NCI-H2196 (cell line): ENCODE data around the gene DGLUCY.
"Not testable (repeated sequence)": the region's sequence is repeated elsewhere in the genome, so short reads cannot be mapped to it uniquely, and the experiment has no call there.

Experiments
- DNase-seq: peaks from one replicate; lab custom pipeline; 2025; ENCODE audit not compliant: unreplicated experiment; lab: John Stamatoyannopoulos, UW

Gene DGLUCY

DNA sequence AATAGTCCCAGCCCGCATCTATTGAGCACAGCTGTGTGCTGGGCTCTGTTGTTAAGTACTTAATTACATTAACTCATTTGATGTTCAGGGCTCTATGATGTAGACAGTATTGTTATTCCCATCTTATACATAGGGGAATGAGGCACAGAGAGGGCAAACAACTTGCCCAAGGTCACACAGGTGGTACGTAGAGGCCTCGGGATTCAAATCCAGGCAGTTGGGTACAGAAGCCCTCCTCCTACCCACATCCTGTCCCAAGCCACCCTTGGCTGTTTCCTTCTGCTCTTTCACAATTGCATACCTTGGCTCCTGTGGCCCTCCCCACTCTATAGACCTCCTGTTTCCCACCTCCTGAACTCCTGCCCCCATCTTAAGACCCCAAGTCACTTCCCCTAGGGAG, 140.6 kb downstream of the DGLUCY start:
- DNase-seq = no peak

DNA sequence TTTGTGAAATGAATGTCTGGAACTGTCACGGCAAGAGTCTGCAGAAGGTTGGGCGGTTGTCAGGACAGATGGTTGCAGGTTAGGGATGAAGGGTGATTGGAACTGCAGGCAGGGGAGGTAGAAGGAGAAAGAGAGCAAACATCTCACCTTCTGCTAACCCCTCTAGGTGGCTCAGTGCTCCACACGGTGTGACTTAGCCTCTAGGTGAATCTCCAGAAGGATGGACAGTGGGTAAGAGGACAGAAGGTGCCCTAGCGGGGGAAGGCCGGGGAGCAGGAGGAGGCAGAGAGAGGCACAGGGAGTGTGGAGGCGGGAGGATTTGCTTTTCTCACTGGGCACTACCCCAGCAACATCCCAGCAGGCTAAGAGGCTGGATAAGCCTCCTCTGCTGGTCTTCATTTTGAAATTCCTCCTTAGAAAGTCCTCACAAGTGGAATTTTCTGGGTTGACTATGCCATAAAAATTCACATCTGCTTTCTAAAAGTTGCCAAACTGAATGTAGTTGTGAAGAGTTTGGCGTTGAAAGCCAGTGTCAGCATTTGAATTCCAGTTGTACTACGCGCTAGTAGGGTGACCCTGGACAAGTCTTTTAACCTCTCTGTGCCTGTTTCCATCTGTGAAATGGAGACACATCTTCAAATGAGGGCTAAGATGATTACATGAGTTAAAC, 141.3 kb downstream of the DGLUCY start:
- no peak for DNase-seq

DNA sequence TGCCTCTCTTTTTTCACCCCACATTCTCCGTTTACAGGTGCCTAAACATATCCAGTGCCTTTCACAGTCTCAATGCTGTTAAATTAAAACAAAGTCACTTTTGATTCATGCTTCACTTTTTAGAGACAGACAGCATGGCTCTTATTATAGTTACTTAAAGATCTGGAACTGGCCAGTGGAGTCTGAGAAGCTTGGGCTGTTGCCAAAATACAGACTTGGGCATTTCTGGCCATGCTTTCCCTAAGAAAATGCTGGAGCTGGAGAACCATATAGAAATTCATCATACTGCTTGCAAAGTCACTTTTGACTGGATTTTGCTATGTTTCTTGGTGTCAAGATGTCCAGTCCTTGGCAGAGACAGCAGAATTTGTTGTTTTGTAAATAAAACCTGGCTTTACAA, 142.8 kb downstream of the DGLUCY start:
- no peak for DNase-seq

DNA sequence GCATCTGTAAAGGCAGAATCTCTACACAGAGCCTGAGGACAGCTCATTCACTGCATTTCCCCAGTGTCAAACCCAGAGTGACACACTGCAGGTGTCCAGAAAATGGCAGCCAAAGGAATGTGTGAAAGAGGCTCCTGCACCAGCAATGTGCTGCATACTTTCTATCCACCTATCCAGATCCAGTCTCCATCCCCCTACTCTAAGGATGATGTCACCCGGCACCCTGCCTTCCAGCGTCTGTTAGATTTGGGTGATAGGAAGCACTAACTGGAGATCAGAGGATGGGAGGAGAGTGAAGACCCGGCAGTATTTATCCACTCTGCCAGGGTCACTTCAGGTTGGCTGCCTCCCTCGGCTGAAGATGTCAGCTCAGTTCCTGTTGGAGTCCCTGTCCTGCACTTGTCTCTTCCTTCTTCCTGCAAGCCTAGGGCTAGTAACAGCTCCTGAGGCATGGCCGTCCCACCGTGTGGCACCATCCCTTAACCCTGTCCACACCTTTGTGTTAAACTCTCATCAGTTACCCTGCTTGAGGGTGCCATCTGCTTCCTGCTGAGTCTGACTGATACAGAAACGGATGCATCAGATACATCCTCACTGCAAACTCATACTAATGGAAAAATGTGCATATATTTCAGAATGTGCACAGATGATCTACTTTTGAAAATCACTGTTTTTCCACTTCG, 143.6 kb downstream of the DGLUCY start:
- no peak for DNase-seq

DNA sequence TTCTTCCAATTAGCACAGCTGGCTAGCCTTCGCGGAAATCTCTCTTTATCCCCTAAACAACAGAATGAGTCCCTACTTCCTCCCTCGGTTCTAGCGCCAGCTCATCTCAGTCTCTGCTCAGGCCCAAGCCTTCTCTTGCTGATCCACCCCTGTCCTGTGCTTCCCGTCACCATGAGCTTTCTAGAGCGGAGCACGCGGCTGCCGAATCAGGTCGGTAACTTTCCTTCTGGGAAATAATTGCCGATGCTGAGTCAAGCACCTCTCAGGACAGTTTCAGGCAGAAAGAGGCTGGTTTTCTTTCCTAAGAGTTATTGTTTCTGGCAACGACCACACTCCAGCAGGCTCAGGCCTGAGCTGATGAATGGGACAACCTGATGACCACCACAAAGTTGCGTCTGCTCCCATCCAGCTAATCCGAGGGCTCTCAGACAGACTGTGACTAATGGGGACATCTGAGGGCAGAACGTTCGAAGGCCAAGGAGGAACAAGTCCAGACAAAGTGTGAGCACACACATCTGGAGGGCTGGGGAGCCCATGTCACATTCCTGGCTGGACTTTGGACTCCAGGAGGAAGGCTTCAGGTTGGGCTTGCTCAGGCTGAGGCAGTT, 144.2 kb downstream of the DGLUCY start:
- no peak for DNase-seq

DNA sequence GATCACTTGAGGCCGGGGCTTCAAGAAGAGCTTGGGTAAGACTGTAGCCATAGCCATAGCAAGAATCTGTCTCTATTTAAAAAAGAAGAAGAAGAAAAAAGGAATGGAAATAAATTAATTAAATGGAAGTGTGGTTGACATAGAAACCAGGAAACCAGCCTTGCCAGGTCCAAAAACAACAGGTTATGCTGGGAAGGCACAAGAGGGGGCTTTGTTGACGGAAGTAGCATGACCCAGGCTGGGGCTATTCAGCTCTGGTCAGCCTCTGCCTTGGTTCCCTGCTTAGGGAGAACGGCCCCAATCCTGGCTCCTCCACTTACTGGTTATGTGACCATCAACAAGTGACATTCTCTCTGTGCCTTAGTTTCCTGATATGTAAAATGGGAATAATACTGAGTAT, 145.0 kb downstream of the DGLUCY start:
- no peak for DNase-seq

DNA sequence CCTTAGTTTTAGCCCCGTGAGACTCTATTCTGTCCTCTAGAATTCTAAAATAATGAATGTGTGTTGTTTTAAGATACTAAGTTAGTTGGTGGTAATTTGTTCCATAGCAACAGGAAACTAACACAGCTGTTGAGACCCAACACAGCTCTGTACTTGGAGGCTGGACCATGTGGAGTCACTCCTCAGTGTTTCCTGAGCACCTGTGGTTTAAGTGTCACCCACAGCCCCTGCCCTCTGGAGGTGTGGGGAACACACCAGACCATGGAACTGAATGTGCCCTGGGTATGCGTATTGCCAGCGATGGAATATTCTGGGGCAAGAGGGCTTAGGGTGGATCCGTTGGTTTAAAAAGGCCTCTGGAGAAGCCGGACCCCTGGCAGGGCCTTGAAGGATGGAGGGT, 147.2 kb downstream of the DGLUCY start:
- DNase-seq = no peak

DNA sequence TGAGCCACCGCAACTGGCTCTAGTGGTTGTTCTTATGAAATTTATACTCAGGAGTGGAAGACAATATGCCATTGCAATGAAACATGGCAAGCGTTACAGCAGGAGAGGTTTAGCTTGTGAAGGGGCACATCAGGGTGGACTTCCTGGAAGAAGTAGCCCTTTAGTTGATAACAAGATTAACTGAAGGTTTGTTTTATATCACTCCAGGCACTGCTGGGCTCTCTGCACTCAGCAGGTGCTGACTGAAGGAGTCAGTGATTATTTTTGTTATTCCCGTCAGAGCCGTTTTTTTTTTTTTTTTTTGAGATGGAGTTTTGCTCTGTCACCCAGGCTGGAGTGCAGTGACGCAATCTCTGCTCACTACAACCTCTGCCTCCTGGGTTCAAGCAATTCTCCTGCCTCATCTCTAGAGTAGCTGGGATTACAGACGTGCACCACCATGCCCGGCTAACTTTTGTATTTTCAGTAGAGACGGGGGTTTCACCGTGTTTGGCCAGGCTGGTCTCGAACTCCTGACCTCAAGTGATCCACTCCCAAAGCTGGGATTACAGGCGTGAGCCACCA, 148.2 kb downstream of the DGLUCY start:
- DNase-seq = no peak

DNA sequence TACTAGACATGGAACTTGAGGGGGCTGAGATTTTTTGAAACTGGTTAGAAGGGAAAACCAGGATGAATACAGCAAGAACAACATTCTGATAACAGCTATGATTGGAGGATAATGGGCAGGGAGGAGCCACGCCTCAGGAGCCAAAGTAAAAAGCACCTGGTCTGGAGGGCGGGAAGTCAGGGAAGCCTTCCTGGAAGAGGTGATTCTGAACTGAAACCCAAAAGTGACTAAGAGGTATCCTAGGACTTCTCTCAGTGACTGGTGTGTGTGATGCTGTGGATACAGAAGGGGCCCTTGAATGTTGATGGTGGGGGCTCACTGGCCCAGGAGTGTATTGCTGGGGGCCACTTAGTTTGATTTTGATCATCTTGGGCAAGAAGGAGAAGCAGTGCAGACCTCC, 149.5 kb downstream of the DGLUCY start:
- DNase-seq = no peak

DNA sequence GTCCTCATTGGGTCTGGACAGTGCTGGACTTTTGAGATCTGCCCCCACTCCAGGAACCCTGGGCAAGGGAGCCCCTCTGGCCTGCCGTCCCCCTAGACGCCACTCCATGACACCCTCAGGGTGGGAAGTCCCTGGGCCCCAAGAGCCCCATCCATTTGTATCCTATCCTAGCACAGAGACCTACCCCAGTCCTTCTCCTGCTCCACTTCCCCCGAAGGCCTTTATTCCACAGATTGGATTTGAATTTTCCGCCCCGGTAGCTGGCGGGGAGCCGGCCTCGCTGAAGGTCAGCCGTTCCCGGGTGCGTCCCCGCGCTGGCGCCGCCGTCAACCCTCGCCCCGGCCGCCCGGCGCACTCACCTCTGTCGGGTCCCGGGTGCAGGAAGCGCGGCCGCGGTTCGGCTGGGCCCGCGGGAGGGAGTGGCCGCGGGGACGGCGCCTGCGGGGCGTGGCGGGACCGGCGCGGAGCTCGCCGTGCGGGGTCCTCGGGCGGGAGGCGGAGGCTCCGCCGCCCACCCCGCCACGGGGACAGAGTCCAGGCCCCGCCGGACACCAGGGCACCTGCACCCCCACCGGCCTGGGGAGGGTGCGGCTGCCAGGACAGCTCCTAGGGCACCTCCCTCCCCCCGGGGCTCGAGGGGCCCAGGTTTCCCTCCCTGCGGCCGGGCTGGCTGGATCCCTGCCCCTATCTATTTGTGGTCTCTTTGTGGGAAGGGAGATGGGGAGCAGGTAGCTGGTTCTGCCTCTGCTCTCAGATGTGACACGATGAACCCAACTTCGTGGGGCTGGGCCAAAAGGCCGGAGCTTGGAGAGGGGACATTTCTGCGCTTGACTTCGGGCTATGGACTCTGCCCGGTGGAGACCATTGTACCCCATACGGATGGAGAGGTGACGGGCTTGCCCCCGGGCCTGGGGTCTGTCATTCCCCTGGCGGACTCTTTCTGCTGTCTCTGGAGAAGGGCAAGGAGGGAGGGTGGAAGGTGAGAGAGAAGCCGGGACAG, 150.6 kb downstream of the DGLUCY start:
- no peak for DNase-seq

DNA sequence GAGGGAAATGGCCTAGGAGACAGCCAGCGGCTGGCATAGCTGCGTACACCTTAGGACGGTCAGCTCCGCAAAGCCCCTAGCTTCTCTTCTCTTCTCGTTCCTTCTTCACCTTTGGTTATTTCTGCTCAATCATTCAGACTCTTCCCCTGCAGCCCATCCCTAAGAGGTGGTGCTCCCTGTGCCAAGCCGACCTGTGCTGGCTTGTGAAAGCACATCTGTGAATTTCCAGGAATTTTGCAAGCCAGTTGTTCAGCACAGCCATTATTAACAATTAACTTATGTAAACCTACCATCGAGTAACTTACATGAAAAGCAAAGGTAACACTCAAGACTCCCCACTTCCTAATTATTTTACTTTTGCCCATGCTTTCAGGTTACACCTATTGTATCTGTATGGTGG, 151.5 kb downstream of the DGLUCY start:
- DNase-seq = no peak

DNA sequence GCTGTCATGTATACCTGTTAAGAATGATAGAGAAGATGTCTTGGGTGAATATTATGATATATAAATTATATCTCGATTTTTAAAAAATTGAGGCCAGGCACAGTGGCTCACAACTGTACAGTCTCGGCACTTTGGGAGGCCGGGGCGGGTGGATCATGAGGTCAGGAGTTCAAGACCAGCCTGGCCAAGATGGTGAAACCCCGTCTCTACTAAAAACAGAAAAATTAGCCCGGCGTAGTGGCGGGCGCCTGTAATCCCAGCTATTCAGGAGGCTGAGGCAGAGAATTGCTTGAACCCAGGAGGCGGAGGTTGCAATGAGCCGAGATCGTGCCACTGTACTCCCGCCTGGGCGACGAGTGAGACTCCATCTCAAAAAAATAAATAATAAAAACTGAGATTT, 152.4 kb downstream of the DGLUCY start:
- not testable (repeated sequence) for DNase-seq

DNA sequence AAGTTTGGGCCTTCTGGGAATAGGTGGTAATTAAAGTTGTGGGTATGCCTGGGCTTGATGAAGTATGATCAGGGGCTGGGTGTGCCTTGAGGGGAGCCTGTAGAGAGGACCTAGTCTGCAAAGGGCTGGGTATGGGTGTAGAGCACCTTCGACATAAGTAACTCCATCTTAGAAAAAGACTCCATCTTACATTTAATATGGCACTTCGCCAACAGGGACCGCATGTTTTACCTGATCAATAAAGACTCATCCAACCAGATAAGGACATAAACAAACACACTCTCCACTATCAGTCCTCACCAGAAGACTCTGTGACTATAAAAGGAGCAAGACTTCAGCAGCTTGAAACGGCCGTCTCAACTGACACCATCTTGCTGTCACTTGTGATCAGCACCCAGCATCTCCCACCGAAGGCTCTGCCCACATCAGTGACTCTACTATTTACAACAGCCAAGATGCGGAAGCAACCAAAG, 154.1 kb downstream of the DGLUCY start:
- no peak for DNase-seq

DNA sequence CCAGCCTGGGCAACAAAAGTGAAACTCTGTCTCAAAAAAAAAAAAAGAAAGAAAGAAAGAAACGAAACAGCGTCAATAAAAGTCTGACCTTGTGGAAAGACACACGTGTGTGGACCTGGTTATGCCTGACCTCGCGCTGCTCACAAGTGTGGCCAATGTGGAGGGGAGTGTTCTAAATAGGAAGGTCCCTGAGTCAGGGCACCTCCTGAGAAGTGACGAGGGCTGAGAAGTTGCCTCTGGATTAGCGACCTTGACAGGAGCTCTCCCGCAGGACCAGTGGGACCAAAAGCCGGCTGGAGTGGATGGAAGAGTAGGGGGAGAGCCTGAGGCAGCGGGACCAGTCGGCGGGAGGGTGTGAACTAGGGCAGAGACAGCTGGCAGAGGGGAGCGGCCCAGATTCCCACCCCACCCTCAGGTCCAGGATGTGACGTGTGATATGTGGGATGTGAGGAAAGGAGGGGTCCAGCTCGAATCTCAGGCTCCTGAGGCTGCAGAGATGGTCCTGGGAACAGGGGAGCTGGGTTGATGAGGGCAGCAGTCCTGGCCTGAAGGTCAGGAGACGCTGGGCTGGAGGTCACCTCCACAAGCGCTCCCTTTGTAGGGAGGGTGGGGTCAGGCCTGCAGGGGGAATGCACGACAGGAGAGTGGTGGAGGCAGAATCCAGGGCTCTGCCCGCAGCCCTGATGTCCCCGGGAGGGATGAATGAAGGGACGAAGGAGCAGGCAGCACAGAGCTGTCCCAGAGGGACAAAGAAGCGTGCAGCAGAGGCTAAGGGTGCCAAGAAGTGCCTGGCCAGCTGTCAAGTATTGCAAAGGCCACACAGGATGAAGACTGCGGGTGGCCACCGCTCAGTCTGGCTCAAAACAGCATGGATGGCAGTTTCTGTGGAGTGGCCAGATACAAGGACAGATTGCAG, 155.5 kb downstream of the DGLUCY start:
- no peak for DNase-seq

DNA sequence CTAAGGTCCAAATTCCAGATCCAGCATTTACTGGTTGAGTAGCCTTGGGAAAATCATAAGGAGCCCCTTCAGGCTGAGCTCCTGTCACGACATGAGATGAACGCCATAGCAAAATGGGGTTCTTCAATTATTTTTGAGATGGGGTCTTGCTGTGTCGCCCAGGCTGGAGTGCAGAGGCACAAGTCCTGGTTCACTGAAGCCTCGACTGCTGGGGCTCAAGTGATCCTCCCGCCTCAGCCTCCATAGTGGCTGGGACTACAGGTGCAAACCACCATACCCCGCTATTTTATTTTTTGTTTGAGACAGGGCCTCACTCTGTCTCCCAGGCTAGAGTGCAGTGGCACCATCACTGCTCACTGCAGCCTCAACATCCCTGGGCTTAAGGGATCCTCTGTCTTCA, 156.3 kb downstream of the DGLUCY start:
- DNase-seq = no peak

DNA sequence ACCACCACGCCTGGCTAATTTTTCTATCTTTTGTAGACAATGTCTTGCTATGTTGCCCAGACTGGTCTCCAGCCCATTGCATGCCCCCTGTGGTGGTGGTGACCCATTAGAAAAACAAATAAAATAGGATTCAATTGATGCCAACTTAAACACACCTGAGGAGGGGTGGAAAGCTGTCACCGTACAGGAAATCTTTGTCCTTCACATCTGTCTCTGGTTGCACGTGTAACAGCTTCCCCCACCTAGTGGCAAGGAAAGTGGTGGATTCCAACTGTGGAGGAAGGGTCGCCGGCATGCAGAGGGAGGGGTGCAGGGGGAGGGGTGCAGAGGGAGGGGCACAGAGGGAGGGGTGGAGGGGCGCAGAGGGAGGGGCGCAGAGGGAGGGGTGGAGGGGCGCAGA, 156.7 kb downstream of the DGLUCY start:
- DNase-seq = no peak

DNA sequence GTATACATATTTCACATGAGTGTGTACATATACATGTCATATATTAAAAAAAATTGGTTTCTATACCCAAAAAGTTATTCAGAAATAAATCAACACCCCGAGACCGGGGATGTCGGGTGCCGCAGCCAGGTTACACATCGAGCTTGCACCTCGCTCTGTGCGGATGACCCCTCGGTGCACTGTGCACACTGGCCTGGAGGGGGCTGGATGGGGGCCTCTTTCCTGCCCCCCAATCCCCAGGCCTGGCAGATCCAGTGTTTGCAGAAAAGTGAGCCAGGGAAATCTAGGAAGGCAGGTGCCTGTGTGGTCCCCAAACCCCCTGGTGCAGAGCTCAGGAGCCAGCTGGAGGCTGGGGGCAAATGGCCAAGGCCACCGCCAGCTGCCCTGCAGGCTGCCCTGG, 157.8 kb downstream of the DGLUCY start:
- DNase-seq = no peak

DNA sequence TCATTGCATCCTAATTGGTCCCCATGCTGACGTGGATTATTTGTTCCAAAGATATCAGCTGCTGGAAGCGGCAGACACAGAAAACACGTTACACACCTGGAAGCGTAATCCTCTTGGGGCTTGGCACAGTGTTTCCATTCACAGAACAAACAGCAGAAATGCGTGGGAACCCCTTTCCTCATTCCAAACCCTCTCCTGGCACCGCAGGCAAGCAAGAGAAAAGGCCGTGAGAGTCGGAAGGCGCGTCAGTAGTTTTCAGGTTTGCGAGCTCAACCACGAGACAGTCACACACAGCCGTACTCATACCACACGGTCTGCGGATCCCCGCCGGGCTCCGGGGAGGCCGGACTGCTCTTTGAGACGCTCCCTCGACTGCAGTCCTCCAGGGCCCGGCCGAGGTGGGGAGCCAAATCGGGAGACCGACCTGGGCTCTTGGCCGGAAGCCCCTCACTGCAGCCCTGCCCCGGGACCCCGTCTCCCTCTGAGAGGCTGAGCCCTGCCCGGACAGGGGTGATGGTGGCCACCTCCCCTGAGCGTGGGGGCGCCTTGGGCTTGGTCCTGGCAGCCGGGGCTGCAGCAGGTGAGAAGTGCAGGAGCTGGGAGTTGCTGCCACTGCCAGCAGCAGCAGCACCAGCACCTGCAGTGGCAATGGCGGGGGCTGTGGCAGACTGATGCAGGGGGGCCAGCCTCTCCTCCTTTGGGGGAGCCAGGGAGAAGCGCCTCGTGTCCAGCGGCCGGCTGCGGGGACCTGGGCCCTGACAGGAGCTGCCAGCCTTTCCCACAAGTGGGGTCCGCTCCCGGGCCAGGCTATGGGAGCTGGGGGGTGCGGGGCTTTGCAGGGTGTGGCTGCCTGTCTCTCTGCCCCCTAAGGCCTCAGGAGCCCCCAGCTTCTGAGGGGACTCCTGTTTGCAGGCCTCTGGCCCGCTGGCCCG, 158.7 kb downstream of the DGLUCY start:
- no peak for DNase-seq
